OCI-M1 (cell line): ENCODE results near the gene NSD2.
A peak's percentile ranks its signal among the peaks of the same experiment; 100 is the strongest.
"Not testable (repeated sequence)": the region's sequence is repeated elsewhere in the genome, so short reads cannot be mapped to it uniquely, and the experiment has no call there.

Experiments
- DNase-seq: peaks from one replicate; lab custom pipeline; 2025; lab: John Stamatoyannopoulos, UW

NSD2 gene

GRCh38 chr4:1842339-1842895 lies 28.8 kb upstream of the NSD2 start:
- no peak for DNase-seq

- DNase-seq: no peak
These were observed 28.2 kb upstream of the NSD2 start for GRCh38 chr4:1842993-1843448.

- DNase-seq: no peak
These were observed 27.3 kb upstream of the NSD2 start for GRCh38 chr4:1843852-1844251.

GRCh38 chr4:1844618-1845017 lies 26.6 kb upstream of the NSD2 start:
- DNase-seq: not testable (repeated sequence)

GRCh38 chr4:1846580-1846979 lies 24.6 kb upstream of the NSD2 start:
- no peak for DNase-seq

- no peak for DNase-seq
These were observed 20.9 kb upstream of the NSD2 start for GRCh38 chr4:1850276-1850675.

GRCh38 chr4:1851160-1851559 lies 20.0 kb upstream of the NSD2 start:
- no peak for DNase-seq

- DNase-seq: no peak
These were observed 19.4 kb upstream of the NSD2 start for GRCh38 chr4:1851575-1852410.

- DNase-seq: no peak
These were observed 18.1 kb upstream of the NSD2 start for GRCh38 chr4:1852904-1853623.

- peak; percentile 29 for DNase-seq
These were observed 16.4 kb upstream of the NSD2 start for GRCh38 chr4:1854752-1855151.

GRCh38 chr4:1855333-1856070 lies 15.7 kb upstream of the NSD2 start:
- peak; percentile 29 for DNase-seq

- DNase-seq: peak; percentile 95
These were observed 14.9 kb upstream of the NSD2 start, which contains the start of gene LETM1 for GRCh38 chr4:1856071-1856942. Gene LETM1, minus strand, starts transcription at chr4:1856156. Its CDS starts 206 bp downstream, at chr4:1855950.

- DNase-seq: peak; percentile 11
These were observed 14.1 kb upstream of the NSD2 start for GRCh38 chr4:1856943-1857699.

- no peak for DNase-seq
These were observed 13.3 kb upstream of the NSD2 start for GRCh38 chr4:1857931-1858330.

- DNase-seq: peak; percentile 7
These were observed 11.8 kb upstream of the NSD2 start for GRCh38 chr4:1859389-1859753.

- DNase-seq: no peak
These were observed 8.9 kb upstream of the NSD2 start for GRCh38 chr4:1862055-1862911.

GRCh38 chr4:1862961-1863296 lies 8.3 kb upstream of the NSD2 start:
- no peak for DNase-seq

GRCh38 chr4:1863297-1864033 lies 7.7 kb upstream of the NSD2 start:
- no peak for DNase-seq
